LNCaP clone FGC (cell line): ENCODE data around the gene UCN.

Source experiments
- DNase-seq: peaks from one replicate; pipeline ENCODE4 v3.0.0-alpha.2; 2011; ENCODE audit warnings: low read depth
- H3K4me3 ChIP-seq: 2 replicates; pipeline ENCODE4 v1.5.1; 2011; ENCODE audit warnings: mild to moderate bottlenecking, low read depth, low read length, control low read depth
- TF ChIP-seq, protein P1 (sequence below): IDR thresholded peaks from 2 replicates; pipeline ENCODE4 v1.5.1; 2012; ENCODE audit warnings: mild to moderate bottlenecking; ENCODE audit not compliant: control insufficient read depth, insufficient read depth; ENCODE audit errors: extremely low read depth

The UCN gene

DNA sequence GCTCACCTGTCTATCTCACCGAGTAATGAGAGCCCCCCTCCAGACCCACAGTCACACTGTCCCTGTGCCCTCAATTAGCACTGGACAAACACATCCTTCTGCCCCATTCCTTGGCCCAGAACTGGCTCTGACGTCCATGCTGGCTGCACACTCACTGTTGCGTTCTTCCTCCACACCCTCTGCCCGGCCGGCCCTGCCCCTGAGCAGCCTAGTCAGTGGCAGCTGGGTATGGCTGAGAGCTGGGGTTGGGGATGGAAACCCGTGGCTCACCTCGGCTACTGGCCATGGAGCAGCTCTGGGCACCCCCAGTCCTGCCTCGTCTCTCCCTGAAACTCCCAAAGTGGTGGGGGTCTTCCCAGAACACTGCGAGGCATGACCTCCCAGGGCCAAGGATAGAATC is 6.5 kb upstream of the UCN start:
- TF ChIP-seq, protein P1, sequence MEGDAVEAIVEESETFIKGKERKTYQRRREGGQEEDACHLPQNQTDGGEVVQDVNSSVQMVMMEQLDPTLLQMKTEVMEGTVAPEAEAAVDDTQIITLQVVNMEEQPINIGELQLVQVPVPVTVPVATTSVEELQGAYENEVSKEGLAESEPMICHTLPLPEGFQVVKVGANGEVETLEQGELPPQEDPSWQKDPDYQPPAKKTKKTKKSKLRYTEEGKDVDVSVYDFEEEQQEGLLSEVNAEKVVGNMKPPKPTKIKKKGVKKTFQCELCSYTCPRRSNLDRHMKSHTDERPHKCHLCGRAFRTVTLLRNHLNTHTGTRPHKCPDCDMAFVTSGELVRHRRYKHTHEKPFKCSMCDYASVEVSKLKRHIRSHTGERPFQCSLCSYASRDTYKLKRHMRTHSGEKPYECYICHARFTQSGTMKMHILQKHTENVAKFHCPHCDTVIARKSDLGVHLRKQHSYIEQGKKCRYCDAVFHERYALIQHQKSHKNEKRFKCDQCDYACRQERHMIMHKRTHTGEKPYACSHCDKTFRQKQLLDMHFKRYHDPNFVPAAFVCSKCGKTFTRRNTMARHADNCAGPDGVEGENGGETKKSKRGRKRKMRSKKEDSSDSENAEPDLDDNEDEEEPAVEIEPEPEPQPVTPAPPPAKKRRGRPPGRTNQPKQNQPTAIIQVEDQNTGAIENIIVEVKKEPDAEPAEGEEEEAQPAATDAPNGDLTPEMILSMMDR: no peak
- no peak overlapping the region for H3K4me3 ChIP-seq
- DNase-seq: no peak

DNA sequence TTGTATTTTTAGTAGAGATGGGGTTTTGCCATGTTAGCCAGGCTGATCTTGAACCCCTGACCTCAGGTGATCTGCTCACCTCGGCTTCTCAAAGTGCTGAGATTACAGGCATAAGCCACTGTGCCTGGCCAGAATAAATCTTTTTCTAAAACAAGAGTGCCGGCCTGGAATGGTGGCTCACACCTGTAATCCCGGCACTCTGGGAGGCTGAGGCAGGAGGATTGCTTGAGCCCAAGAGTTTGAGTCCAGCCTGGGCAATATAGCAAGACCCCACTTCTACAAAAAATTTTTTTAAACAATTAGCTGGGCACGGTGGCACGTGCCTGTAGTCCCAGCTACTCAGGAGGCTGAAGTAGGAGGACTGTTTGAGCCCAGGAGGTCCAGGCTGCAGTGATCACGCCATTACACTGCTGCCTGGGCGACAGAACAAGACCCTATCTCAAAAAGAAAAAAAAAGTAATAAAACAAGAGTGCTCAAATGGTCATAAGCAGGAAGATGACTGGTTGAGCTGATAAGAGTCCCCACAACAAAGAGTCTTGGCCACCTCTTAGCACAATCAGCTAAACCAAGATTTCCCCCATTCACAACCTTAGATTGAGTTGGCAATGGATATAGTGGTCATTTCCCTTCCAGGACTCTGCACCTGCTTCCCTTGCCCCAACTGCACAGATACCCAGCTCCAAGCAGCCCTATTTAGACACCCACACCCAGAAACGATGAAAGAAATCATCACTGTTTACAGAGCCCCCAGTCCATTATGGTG is 5.8 kb upstream of the UCN start:
- no peak for DNase-seq
- TF ChIP-seq, protein P1: no peak
- H3K4me3 ChIP-seq: no peak overlapping the region

DNA sequence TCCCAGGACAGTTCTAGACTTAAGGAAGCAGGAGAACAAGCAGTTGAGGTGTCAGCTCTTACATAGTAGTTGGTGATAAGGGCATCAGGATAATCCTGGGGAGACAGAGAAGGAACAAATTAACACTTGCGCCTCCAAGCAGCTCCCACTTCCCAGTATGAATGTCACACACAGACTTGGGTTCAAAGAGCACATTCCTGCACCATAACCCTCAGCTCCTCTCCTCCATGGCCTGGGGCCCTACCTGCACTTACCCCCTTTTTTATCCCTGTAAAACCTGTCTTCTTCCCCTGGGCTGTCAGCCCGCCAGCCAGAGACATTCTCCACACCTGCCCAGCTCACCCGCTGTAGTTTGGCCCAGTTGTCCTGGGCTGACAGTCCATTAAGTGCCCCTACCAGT is 3.9 kb upstream of the UCN start:
- TF ChIP-seq, protein P1: no peak
- H3K4me3 ChIP-seq: no peak overlapping the region
- DNase-seq: no peak

DNA sequence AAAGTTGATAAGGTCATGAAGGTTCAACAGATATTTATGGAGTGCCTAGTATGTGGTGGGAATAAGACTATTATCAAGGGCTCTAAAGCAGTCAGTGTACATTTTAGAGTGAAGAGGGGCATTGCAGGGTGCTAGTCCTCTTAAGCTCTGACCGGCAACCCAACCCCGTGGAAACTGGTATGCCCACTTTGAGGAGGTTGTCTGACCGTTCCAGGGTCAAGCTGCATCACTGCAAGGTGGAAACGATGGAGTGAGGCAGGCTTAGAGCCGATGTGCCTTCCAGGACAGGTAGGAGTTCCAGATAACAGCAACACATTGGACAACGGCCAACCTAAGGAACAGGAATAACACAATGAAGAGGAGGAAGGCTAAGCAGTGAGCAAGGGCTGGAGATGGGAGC is 1.4 kb upstream of the UCN start:
- H3K4me3 ChIP-seq: no peak overlapping the region
- TF ChIP-seq, protein P1: no peak
- DNase-seq: no peak

DNA sequence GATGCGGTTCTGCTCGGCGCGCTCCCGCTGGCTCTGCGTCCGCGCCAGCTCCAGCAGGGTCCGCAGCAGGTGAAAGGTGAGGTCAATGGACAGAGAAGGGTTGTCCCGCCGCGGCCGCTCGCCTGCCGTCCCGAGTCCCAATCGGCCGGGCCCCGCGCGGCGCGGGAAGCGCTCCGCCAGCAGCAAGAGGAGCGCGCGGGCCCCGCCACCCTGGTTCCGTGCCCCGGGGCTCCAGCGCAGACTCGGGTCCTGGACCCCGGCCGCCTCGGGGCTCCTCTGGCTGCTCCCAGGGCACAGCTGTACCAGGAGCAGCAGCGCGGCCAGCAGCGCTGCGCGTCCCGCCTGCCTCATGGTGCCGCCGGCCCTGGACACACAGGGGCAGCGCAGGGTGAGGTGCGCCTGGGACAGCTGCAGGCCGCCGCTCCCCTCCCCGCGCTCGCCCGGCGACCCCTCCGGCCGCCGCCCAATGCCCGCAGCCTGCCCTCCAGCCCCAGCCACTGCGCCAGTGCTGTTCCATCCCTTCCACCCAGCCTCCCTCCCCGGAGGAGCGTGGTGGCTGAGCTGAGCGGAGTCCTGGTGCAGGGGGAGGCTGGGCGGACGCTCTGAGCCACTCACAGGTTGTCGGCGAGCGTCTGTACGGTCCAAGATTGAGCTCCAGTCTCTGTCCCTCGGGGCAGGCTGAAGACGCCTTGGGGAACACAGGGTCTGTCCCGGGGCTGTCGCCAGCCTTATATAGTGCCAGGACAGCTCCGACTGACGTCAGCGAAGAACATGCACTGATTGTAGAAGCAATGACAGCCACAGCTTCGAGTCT is 493 bp downstream of the UCN start:
- no peak overlapping the region for H3K4me3 ChIP-seq
- no peak for DNase-seq
- TF ChIP-seq, protein P1: no peak

DNA sequence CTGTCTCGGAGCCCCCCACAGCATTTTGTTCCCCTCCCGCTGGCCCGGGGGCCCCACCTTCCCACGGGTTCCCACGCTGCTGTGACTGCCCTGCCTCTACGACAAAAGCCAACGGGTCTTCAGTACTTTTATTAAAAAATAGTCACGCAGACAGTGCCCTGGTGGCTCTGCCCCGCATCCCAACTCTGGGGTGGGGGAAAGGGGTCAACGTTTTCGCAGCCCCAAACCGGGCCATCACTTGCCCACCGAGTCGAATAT is 1.0 kb downstream of the UCN start:
- TF ChIP-seq, protein P1: no peak
- no peak for DNase-seq
- H3K4me3 ChIP-seq: no peak overlapping the region
